Stimulated activated naive CD8-positive, alpha-beta T cell treated with anti-CD3 and anti-CD28 coated beads, Interleukin-15, Interleukin-2, amounts not matched to agents 100 U/mL and 50 U/mL, for 24 hours (primary cell): ENCODE measurements around the gene ANO7.

Experiments used
- ATAC-seq: fragments of 150-1000 bp; cut with Tn5 transposase; one replicate; pipeline ENCODE4 v1.10.0; 2021
- DNase-seq: peaks from one replicate; pipeline ENCODE4 v3.0.0; 2021

The ANO7 gene

DNA sequence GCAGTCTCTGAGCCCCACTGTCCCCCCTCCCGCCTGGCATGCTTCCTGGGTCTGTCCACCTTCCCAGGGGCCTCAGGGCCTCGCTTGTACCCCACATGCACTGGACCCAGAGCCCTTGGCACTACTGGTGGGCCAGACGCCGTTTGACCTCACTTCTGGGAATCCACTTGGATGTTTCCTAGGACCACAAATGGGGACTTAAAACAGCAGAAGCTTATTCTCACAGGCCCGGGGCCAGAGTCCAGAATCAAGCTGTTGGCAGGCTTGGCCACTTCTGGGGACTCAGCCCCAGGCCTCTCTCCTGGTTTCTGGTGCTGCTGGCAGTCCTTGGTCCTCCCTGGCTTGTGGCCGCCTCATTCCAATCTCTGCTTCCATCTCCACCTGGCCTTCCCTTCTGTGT lies 19.6 kb downstream of the ANO7 start:
- no peak for DNase-seq
- no peak for ATAC-seq

DNA sequence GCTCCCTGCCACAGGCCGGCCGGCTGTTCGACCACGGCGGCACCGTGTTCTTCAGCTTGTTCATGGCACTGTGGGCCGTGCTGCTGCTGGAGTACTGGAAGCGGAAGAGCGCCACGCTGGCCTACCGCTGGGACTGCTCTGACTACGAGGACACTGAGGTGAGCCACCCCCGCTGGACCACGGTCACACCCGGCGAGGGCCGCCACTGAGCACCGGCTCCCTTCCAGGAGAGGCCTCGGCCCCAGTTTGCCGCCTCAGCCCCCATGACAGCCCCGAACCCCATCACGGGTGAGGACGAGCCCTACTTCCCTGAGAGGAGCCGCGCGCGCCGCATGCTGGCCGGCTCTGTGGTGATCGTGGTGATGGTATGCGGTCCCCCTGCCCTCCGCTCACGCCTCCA lies 20.8 kb downstream of the ANO7 start:
- no peak for ATAC-seq
- no peak for DNase-seq

DNA sequence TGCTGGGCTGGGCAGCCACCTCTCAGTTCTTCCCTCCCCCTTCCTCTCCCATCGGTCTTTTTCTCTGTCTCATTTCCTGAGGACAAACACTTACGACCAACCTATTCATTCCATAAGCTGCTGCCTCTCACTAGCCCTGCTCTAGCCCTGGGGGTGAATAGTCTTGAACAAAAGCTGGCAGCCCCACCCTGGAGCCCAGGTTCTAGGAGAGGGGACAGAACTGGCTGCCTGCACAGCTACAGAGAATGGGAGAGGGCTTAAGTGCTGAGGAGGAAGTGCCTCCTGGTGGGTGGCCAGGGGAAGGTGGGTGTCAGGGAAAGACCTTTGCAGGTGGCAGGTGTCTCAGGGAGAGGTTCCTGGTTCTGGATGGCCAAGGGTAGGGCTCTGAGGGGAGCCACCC lies 22.8 kb downstream of the ANO7 start:
- DNase-seq: no peak
- peak; percentile 1 for ATAC-seq

DNA sequence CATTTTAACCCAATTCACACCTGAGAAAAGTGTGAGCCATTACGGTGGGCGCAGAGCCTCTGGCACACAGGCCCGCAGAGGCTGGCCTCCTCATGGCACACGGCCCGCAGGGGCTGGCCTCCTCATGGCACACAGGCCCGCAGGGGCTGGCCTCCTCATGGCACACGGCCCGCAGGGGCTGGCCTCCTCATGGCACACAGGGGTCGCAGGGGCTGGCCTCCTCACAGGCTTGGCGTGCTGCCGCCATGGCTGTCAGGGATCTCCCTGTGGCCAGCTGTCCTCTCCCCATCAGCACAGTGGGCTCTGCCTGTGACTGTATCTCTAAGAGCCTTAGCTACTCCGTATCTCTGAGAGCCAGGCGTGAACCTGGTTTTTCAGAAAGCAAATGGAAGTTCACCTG lies 24.6 kb downstream of the ANO7 start:
- ATAC-seq (no peak), DNase-seq (no peak)

DNA sequence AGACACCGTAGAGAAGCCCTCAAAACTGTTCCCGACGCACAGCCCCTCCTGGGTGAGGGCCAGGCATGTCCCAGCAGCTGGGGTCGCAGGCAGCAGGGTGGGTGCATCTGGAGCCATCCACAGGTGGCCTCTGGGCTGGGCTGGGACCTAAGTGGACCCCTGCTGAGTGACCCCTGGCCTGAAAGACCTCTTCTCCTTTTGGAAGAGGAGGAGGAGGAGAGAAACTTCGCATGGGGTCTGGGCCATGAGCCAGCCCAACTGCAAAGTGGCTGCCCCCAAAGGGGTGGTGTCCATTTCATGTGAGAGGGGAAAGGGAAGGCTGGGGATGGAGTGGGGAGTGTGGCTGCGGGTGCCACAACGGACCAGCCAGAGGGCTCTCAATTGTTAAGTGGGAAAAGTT lies 25.1 kb downstream of the ANO7 start:
- ATAC-seq (no peak), DNase-seq (no peak)

DNA sequence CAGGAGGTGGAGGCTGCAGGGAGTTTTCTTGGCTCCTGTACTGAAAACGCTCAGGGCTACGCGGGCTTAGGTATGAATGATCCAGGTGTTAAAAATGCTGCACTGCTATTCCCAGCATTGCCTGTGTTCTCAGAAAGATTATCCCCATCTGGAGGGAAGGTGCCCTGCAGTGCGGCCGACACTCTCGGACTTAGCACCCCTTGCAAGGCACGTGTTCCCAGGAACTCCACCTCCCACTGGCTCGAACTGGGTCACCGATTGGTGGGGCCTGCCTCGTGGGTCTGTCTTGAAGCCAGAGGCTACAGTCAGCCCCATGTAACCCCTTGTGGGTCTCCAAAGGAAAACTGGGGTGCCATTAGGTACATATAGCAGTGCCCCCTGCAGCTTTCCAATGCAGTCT lies 25.7 kb downstream of the ANO7 start:
- no peak for ATAC-seq
- no peak for DNase-seq

DNA sequence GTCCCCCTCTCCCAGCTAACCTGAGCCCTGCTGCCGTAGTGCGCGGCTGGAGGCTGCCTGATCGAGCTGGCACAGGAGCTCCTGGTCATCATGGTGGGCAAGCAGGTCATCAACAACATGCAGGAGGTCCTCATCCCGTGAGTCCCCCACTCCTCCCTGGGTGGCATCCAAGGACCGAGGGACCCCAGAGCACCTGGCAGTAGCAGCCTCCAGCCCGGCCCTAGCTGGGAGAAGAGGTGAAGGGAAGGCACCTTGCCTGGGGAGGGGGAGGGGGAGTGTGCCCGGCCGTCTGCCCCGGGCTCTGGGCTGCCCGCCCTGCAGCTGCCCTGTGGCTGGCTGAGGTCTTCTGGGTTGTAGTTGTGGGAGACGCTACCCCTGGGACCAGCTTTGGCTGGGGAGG lies 26.3 kb downstream of the ANO7 start:
- DNase-seq (no peak), ATAC-seq (no peak)

DNA sequence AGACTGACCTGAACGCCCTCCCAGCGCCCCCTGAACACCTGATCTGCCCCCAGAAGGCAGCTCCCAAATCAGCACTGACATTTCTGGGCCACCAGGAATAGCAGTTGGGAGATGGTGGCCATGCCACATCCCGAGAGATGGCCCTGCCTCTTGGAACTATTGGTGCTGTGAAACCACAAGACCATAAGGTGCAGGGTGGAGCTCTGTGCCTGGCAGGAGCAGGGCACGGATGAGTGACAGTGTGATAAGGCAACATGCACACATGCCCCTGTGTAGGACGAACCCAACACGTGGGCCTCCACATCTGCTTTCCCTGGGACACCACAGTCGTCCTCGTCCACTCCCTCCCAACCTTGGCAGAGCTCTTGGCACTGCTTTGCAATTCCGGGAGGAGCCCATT lies 26.9 kb downstream of the ANO7 start:
- DNase-seq (no peak), ATAC-seq (no peak)

DNA sequence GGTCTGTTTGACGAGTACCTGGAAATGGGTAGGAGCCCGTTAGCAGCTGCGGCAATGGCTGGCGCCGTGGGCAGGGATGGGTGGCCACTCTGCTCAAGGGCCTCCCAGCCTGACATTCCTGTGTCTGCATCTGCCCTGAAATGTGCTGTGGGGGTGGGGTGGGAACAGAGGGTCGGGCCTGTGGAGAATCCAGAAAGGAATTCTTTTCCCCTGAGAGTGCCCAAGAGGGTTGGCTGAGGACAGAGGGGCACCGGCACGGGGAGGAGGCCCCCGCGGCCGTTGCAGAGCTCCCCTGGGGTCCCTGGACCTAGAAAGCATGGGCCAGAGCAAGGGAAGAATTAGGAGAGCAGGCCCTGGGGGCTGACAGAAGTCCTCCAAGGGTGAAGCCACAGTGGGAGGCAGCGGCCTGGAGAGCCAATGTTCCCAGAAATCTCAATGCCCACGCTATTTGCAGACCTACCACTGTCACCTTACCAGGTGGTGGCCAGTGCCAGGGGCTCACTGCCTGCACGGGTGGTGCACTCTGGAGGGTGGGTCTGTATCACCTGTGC lies 27.8 kb downstream of the ANO7 start:
- no peak for ATAC-seq
- no peak for DNase-seq

DNA sequence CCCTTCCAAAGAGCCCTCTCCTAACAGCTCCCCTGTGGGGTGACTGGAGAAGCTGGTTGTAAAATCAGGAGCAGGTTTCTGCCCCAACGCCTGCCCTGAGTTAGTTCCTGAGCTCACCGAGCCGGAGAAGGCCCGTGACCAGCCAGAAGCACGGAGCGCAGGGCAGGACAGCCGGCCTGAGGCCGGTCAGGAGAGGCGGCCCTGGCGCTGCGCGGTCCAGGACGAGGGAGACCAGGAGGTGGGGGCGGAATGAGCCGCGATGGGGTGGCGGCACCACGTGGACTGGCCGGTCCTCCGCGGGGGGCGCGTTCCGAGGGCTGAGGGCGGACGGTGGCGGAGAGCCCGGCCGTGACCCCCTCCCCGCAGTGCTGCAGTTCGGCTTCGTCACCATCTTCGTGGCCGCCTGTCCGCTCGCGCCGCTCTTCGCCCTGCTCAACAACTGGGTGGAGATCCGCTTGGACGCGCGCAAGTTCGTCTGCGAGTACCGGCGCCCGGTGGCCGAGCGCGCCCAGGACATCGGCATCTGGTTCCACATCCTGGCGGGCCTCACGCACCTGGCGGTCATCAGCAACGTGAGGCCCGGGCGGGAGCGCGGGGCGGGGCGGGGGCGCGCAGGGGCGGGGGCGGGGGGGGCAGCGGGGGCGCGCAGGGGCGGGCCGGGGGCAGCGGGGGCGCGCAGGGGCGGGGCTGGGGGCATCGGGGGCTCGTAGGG lies 29.0 kb downstream of the ANO7 start:
- ATAC-seq (peak; percentile 30), DNase-seq (peak; percentile 47)

DNA sequence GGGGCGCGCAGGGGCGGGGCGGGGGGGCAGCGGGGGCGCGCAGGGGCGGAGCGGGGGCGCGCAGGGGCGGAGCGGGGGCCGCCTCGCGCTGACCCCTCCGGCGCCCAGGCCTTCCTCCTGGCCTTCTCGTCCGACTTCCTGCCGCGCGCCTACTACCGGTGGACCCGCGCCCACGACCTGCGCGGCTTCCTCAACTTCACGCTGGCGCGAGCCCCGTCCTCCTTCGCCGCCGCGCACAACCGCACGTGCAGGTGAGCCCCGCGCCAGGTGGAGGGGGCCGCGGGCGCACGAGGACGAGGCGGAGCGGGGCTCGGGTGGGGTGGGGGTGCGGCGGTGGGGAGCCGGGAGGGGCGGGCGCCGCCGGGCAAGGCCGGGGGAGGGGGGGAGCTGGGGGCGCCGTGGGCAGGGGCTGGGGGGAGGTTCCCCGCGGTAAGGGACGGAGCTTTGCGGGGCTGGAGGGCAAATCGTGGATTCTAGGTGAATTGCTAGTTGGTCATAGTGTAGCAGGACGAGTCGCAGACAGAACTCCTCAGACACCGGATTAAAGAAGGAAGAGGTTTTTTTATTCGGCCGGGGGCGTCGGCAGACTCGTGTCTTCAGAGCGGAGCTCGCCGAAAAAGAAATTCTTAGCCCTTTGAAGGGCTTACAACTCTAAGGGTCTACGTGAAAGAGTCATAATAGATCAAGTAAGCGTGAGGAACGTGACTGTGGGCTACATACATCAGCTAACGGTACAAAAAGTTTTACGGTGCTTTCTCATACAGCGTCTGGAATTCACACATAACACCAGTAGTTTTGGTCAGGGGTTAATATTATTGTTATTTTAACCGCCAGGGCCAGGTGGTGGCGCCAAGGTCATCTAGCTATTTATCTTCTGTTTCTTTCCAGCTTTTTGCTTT lies 29.9 kb downstream of the ANO7 start:
- DNase-seq (peak; percentile 51), ATAC-seq (peak; percentile 16)

DNA sequence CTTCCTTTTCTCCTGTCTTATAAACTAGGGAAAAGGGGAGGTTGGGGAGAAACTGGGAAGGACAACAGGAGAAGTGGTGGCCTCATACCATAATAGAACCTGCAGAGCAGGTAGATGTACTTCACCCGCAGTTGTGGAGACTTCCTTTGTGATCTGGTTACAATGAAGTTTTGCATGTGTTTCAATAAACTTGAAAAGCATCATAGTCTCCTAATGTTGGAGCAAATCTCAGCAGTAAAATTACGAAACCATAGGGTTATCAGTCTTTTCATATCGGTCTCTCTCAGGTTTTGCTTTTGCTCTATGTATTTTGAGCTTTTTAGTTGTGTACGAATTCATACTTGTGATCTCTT lies 30.5 kb downstream of the ANO7 start:
- DNase-seq (no peak), ATAC-seq (no peak)

DNA sequence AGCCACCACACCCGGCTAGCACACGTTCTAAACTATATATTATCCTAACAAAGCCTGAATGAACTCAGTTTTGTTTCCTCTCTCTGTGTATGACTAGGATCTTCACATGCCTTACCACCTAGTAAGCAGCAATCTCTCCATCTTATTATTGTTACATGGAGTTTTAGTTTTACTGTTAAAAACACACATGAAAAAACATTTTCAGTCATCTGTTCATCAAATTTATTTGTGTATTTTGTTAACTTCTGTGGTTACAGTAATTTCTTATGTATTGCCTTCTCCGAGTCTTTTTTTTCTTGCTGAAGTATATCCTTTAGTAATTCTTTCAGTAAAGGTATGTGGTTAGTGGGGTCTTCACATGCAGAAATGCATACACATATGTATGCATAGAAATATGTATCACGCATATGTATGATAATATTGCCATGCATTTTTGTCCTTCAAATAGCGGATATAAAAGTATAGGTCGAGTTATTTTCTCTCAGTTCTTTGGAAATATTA lies 31.4 kb downstream of the ANO7 start:
- DNase-seq: no peak
- no peak for ATAC-seq

DNA sequence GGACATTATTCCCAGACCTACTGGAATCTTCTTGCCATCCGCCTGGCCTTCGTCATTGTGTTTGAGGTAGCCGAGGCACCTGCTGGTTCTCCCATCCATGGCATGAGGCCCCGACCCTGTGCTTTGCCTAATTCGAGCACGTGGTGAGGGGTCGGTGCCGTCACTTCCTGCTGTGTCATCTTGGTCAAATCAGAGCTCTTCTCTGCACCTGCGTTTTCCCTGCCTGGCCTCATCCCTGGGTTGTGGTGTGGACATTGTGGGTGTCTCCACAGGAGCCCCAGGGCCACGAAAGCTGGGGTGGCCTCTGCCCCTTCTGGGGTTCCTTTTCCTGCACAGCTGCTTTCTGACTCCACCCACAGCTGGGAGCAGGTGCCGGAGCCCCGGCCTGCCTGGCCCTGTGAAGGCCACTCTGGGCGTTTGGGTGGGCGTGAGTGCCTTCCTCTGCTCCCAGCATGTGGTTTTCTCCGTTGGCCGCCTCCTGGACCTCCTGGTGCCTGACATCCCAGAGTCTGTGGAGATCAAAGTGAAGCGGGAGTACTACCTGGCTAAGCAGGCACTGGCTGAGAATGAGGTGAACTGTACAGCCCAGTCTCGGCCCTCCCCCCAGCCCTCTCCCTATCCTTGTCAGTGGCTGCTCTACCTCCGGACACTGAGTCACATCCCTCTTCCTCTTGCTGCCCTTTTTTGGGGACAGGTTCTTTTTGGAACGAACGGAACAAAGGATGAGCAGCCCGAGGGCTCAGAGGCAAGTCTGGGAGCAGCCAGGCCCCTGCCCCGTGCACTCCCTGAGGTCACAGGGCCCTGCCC lies 34.9 kb downstream of the ANO7 start:
- DNase-seq (peak; percentile 27), ATAC-seq (peak; percentile 22)

DNA sequence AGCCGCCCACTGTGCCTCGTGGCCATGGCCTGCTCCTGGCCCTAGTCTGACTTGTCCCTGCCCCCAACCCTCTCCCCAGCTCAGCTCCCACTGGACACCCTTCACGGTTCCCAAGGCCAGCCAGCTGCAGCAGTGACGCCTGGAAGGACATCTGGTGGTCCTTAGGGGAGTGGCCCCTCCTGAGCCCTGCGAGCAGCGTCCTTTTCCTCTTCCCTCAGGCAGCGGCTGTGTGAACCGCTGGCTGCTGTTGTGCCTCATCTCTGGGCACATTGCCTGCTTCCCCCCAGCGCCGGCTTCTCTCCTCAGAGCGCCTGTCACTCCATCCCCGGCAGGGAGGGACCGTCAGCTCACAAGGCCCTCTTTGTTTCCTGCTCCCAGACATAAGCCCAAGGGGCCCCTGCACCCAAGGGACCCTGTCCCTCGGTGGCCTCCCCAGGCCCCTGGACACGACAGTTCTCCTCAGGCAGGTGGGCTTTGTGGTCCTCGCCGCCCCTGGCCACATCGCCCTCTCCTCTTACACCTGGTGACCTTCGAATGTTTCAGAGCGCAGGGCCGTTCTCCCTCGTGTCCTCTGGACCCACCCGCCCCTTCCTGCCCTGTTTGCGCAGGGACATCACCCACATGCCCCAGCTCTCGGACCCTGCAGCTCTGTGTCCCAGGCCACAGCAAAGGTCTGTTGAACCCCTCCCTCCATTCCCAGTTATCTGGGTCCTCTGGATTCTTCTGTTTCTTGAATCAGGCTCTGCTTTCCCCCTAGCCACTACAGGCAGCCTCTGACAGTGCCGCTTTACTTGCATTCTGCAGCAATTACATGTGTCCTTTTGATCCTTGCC lies 35.8 kb downstream of the ANO7 start:
- no peak for DNase-seq

DNA sequence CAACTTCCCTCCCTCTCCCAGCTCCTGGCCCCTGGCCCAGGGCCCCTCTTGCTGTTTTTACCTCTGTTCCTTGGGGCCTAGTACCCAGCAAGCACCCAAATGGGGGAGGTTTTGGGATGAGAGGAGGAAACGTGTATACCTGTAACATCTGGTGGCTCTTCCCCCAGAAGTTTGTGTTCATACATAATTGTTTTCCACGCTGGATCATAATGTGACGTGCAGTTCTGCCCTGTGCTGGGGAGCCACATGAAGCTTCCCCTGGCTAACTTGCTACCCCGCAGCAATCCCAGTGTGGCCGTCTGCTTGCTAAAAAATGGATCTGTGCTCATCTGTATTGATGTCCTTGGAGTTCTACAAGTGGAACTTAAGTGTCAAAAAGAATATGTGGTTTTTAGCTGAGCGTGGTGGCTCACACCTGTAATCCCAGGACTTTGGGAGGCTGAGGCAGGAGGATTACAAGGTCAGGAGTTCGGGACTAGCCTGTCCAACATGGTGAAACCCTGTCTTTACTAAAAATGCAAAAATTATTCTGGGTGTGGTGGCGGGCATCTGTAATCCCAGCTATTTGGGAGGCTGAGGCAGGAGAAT lies 36.5 kb downstream of the ANO7 start:
- DNase-seq: no peak
- ATAC-seq: no peak

More for the DNA sequence above, 35.8 kb downstream of the ANO7 start:
- peak; percentile 7 for ATAC-seq

DNA sequence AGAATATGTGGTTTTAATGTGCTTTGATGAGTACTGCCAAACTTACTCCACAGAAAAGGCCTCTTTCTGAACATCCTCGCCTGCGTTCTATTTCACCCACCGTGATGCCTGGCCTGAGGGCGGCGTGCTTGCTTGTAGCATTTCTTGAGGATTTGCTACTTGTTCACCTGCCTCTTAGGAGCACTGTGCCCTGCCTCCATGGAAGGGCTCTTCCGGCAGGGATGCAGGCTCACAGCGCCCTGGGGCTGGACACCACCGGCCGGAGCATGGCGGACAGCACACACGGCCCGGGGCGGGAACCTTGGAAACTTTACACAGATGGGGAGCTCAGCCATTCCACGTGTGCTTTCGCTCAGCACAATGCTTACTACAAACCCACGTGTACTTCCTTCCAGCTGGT lies 37.1 kb downstream of the ANO7 start:
- ATAC-seq (no peak), DNase-seq (no peak)

DNA sequence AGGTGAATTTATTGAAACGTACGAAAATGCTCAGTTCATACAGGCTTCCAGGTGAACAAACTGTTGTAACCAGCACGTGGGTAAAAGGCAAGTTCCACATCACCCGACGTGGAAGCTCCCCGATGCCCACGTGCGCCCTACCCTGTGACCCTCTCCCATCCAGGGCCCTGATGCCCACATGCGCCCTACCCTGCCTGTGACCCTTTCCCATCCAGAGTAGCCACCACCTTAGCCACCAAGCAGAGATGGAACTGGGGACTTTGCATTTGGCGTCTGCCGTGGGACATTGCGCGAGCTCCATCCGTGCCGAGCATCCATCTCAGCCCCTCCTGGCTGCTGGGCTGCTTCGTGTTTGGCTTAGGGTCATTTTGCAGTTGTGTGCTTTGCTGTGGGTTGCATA lies 37.5 kb downstream of the ANO7 start:
- DNase-seq (no peak), ATAC-seq (no peak)

DNA sequence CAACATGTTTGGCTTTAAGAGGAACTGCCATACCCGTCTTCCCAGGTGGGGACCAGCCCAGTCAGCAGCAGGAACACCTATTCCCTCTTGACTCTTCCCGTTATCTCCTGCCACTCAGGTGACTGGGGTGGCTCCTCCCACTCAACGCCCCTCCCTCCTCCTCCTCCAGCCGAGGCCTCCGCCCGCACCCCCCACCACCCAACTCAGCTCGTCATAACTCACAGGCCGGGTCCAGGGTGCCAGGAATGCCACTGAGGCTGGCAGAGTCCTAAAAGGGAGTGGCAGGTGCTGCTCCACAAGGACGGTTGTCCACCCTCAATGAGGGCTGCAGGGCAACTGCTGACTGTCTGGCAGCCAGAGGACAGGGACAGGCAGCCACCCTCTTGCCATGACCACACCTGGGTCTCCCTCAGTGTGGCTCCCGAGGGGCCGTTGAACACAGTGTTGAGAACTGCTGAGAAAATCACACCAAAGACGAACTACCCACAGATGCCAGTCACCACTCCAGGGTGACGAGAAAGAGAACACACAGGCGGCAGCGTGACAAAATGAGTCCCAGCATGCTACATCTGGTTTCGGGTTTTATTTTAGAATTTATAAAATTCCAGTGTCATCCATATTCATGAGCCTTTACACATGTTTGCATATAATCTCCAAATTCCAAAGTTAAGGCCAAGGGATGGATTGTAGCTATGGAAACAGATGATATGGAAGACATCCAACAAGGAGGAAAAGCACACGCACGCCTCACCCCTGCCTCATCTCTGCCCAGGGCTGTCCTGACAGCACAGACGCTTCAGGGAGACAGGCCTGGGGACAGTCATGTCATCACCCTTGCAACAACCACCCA lies 38.5 kb downstream of the ANO7 start:
- DNase-seq: no peak

DNA sequence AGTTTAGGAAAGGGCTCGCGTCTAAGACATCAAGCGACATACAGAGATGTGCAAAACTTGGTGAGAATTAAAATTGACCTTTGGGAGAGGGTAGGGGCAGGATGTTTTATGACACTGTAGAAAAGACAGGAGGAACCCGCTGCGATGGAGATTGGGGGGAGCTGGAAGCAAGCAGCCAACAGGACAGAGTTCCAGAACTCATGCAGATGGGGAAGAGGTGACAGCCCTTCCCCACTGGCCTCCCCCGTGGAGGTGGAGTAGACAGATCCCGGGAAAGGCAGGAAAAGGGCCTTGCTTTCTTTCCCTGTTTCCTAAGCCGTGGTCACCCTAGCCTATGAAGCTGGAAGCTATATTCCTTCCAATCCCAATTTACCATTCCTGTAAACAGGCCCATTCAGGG lies 39.1 kb downstream of the ANO7 start:
- ATAC-seq (no peak), DNase-seq (no peak)

More for the DNA sequence above, 38.5 kb downstream of the ANO7 start:
- ATAC-seq: no peak
